HEK293 (cell line): ENCODE data around the gene TCEAL5.
"Not testable (repeated sequence)": the region's sequence is repeated elsewhere in the genome, so short reads cannot be mapped to it uniquely, and the experiment has no call there.

Experiments used
- CTCF ChIP-seq: fragments of 450-650 bp; formaldehyde crosslinking; IDR thresholded peaks from 2 replicates; pipeline ENCODE4 v1.5.1; 2016; ENCODE audit warnings: missing biosample characterization, missing genetic modification characterization
- HIC1 ChIP-seq: fragments of 450-650 bp; formaldehyde crosslinking; IDR thresholded peaks from 2 replicates; pipeline ENCODE4 v1.5.1; 2016; ENCODE audit warnings: missing biosample characterization, missing genetic modification characterization
- TCF7L2 ChIP-seq: IDR thresholded peaks from 2 replicates; pipeline ENCODE4 v1.6.1; 2011; ENCODE audit warnings: low read depth, mild to moderate bottlenecking, inconsistent platforms, low read length, moderate library complexity, borderline replicate concordance
- ZNF16 ChIP-seq: fragments of 450-650 bp; formaldehyde crosslinking; IDR thresholded peaks from 2 replicates; pipeline ENCODE4 v1.5.1; 2016; ENCODE audit warnings: low read depth, missing biosample characterization, missing genetic modification characterization
- ZNF202 ChIP-seq: fragments of 450-650 bp; formaldehyde crosslinking; IDR thresholded peaks from 2 replicates; pipeline ENCODE4 v1.5.1; 2016; ENCODE audit warnings: missing biosample characterization, missing genetic modification characterization, borderline replicate concordance
- ZNF37A ChIP-seq: fragments of 450-650 bp; IDR thresholded peaks from 2 replicates; pipeline ENCODE4 v1.5.1; 2018; ENCODE audit warnings: missing biosample characterization, missing genetic modification characterization
- ZNF621 ChIP-seq: fragments of 450-650 bp; formaldehyde crosslinking; IDR thresholded peaks from 2 replicates; pipeline ENCODE4 v1.5.1; 2017; ENCODE audit warnings: missing biosample characterization, missing genetic modification characterization
- ZNF76 ChIP-seq: fragments of 450-650 bp; formaldehyde crosslinking; IDR thresholded peaks from 2 replicates; pipeline ENCODE4; 2016; ENCODE audit warnings: low read depth, missing biosample characterization, missing genetic modification characterization, borderline replicate concordance
- ZSCAN16 ChIP-seq: fragments of 450-650 bp; formaldehyde crosslinking; IDR thresholded peaks from 2 replicates; pipeline ENCODE4 v1.5.1; 2016; ENCODE audit warnings: missing biosample characterization, missing genetic modification characterization

GRCh38 chrX:103235608-103236007 lies 40.9 kb downstream of the TCEAL5 start:
- not testable (repeated sequence) for TF ChIP-seq ZNF37A (tag by site-specific recombination); HIC1 (tag by site-specific recombination); CTCF (tag by site-specific recombination); ZNF76 (tag by site-specific recombination); ZNF16; TCF7L2; ZNF202 (tag by site-specific recombination); ZNF621; ZSCAN16 (tag by site-specific recombination)
